Effector CD8-positive, alpha-beta T cell (primary cell): Measurements from ENCODE around the gene MYOM3.

Experiments used
- DNase-seq: peaks from one replicate; lab custom pipeline; 2025; lab: John Stamatoyannopoulos, UW

MYOM3 gene

GRCh38 chr1:24138476-24139221 lies 26.7 kb upstream of the MYOM3 start:
- DNase-seq, result no peak

- DNase-seq, result no peak
Observed at GRCh38 chr1:24136956-24137539, 25.1 kb upstream of the MYOM3 start.

- no peak for DNase-seq
Observed at GRCh38 chr1:24134376-24134775, 22.4 kb upstream of the MYOM3 start.

- no peak for DNase-seq
Observed at GRCh38 chr1:24133819-24134218, 21.9 kb upstream of the MYOM3 start.

- DNase-seq, result no peak
Observed at GRCh38 chr1:24130385-24130784, 18.4 kb upstream of the MYOM3 start.

GRCh38 chr1:24127801-24128363 lies 15.9 kb upstream of the MYOM3 start:
- DNase-seq, result no peak

GRCh38 chr1:24127134-24127800 lies 15.3 kb upstream of the MYOM3 start:
- DNase-seq, result no peak

GRCh38 chr1:24126672-24127023 lies 14.7 kb upstream of the MYOM3 start:
- DNase-seq, result no peak

GRCh38 chr1:24126018-24126671 lies 14.2 kb upstream of the MYOM3 start:
- no peak for DNase-seq

GRCh38 chr1:24125456-24125855 lies 13.5 kb upstream of the MYOM3 start:
- no peak for DNase-seq

GRCh38 chr1:24124980-24125379 lies 13.0 kb upstream of the MYOM3 start:
- DNase-seq, result no peak

- no peak for DNase-seq
Observed at GRCh38 chr1:24123611-24124010, 11.7 kb upstream of the MYOM3 start.

GRCh38 chr1:24122776-24123175 lies 10.8 kb upstream of the MYOM3 start:
- DNase-seq, result no peak

- DNase-seq, result no peak
Observed at GRCh38 chr1:24121406-24121805, 9.5 kb upstream of the MYOM3 start.

GRCh38 chr1:24120965-24121364 lies 9.0 kb upstream of the MYOM3 start:
- DNase-seq, result no peak

- no peak for DNase-seq
Observed at GRCh38 chr1:24119859-24120756, 8.2 kb upstream of the MYOM3 start.

- no peak for DNase-seq
Observed at GRCh38 chr1:24119489-24119858, 7.5 kb upstream of the MYOM3 start.

GRCh38 chr1:24118410-24119242 lies 6.7 kb upstream of the MYOM3 start:
- DNase-seq, result no peak

- no peak for DNase-seq
Observed at GRCh38 chr1:24117722-24118409, 5.9 kb upstream of the MYOM3 start.

GRCh38 chr1:24117132-24117531 lies 5.2 kb upstream of the MYOM3 start:
- DNase-seq, result no peak
